B cell (primary cell): ENCODE data around the gene NFIB. TPM values are rescaled to one million over a fixed set of nuclear protein-coding genes. Genes with fewer than 3 reads are reported as not detected.

Experiments
- ATAC-seq: fragments of 200-7000 bp; cut with Tn5 transposase; one replicate; pipeline ENCODE4 v1.10.0; 2021; ENCODE audit warnings: low read depth, mild to moderate bottlenecking, moderate number of reproducible peaks, moderate library complexity
- CTCF ChIA-PET: fragments of 350-600 bp; sonication (Branson Sonifier 250); formaldehyde crosslinking; loops from one replicate; lab custom pipeline; 2021; ENCODE audit warnings: antibody characterized with exemption, inconsistent platforms; lab: Charles Lee
- POLR2A ChIA-PET: fragments of 350-600 bp; sonication (Branson Sonifier 250); formaldehyde crosslinking; loops from one replicate; lab custom pipeline; 2021; ENCODE audit warnings: antibody characterized with exemption; lab: Charles Lee
- DNase-seq: peaks from one replicate; pipeline ENCODE4 v3.0.0; 2013
- H2AFZ ChIP-seq: 2 replicates; pipeline ENCODE4 v1.6.1; 2012; ENCODE audit warnings: mild to moderate bottlenecking, low read depth, low read length; ENCODE audit not compliant: insufficient read depth, poor library complexity, severe bottlenecking
- H3K27ac ChIP-seq, 2 donors: 1 replicate in 1 of 2; 2 replicates in 1 of 2; pipeline ENCODE4 v1.5.1; 2012 to 2013; ENCODE audit warnings: low read length in 2 of 2, mild to moderate bottlenecking in 2 of 2, moderate library complexity in 1 of 2
- H3K27me3 ChIP-seq, 4 experiments: fragments of 200-600 bp in 1 of 4; sonication (generic) in 1 of 4; replicated peaks in 1 of 4; 1 replicate in 2 of 4; 2 replicates in 2 of 4; pipeline versions ENCODE4 v1.6.1 to v1.7.0; 2013 to 2016; ENCODE audit warnings: low read length in 3 of 4, mild to moderate bottlenecking in 2 of 4, mixed read lengths in 1 of 4, moderate library complexity in 1 of 4; ENCODE audit not compliant: insufficient read depth in 4 of 4, control insufficient read depth in 3 of 4; ENCODE audit errors: control extremely low read depth in 1 of 4
- H3K36me3 ChIP-seq, 2 experiments: replicated peaks in 1 of 2; 1 replicate in 1 of 2; 2 replicates in 1 of 2; pipeline versions ENCODE4 v1.6.1 to v1.7.1; 2013; ENCODE audit warnings: low read length in 1 of 2; ENCODE audit not compliant: insufficient read depth in 2 of 2, control insufficient read depth in 1 of 2; ENCODE audit errors: control extremely low read depth in 1 of 2, extremely low read depth in 1 of 2
- H3K4me1 ChIP-seq, 2 donors: fragments of 200-600 bp in 1 of 2; sonication (generic) in 1 of 2; 1 replicate in 1 of 2; 2 replicates in 1 of 2; pipeline versions ENCODE4 v1.5.1 to v1.6.1; 2013 to 2017; ENCODE audit warnings: low read length in 2 of 2; ENCODE audit not compliant: control insufficient read depth in 2 of 2, insufficient read depth in 2 of 2
- H3K4me2 ChIP-seq: replicated peaks from 2 replicates; pipeline ENCODE3; 2012; ENCODE audit warnings: mild to moderate bottlenecking, low read depth, low read length; ENCODE audit not compliant: poor library complexity, severe bottlenecking
- H3K4me3 ChIP-seq, 5 experiments: fragments of 200-600 bp in 1 of 5; sonication (generic) in 1 of 5; 1 replicate in 3 of 5; 2 replicates in 2 of 5; pipeline versions ENCODE4 v1.5.1 to v1.7.0; 2011 to 2016; ENCODE audit warnings: low read length in 4 of 5, mild to moderate bottlenecking in 4 of 5, low read depth in 2 of 5, control low read depth in 1 of 5, moderate library complexity in 1 of 5; ENCODE audit not compliant: insufficient read depth in 1 of 5; ENCODE audit errors: control extremely low read depth in 1 of 5, extremely low read depth in 1 of 5
- H3K79me2 ChIP-seq: fragments of 200-600 bp; sonication (generic); one replicate; pipeline ENCODE4 v1.6.0; 2016; ENCODE audit warnings: low read length; ENCODE audit not compliant: control insufficient read depth, insufficient read depth
- H3K9ac ChIP-seq: fragments of 200-600 bp; sonication (generic); 2 replicates; pipeline ENCODE4 v1.6.1; 2017; ENCODE audit warnings: mild to moderate bottlenecking, low read length, moderate library complexity
- H3K9me3 ChIP-seq, 3 donors: one replicate each; pipeline versions ENCODE4 v1.6.1 to v1.7.1; 2013; ENCODE audit warnings: low read length in 2 of 3; ENCODE audit not compliant: control insufficient read depth in 2 of 3, insufficient read depth in 1 of 3; ENCODE audit errors: control extremely low read depth in 1 of 3
- H4K20me1 ChIP-seq: 2 replicates; pipeline ENCODE4 v1.6.0; 2012; ENCODE audit warnings: mild to moderate bottlenecking, low read length; ENCODE audit not compliant: insufficient read depth, control insufficient read depth, poor library complexity, severe bottlenecking
- H3K27ac Mint-ChIP-seq: one replicate; pipeline ENCODE4 v1.8.0; 2021; ENCODE audit warnings: mixed read lengths
- H3K27me3 Mint-ChIP-seq: one replicate; pipeline ENCODE4 v1.8.0; 2021; ENCODE audit warnings: mixed read lengths
- H3K4me1 Mint-ChIP-seq: one replicate; pipeline ENCODE4 v1.8.0; 2021; ENCODE audit warnings: mixed read lengths
- H3K4me3 Mint-ChIP-seq: one replicate; pipeline ENCODE4 v1.8.0; 2021; ENCODE audit warnings: mixed read lengths
- H3K9me3 Mint-ChIP-seq: one replicate; pipeline ENCODE4 v1.8.0; 2022; ENCODE audit warnings: mixed read lengths; ENCODE audit not compliant: insufficient read depth
- CTCF ChIP-seq: fragments of 200-600 bp; IDR thresholded peaks from one replicate; pipeline ENCODE4 v1.8.0; 2022; ENCODE audit warnings: antibody characterized with exemption, mild to moderate bottlenecking
- EZH2 ChIP-seq: IDR thresholded peaks from 2 replicates; pipeline ENCODE4 v1.6.1; 2012; ENCODE audit warnings: borderline replicate concordance, low read depth, mild to moderate bottlenecking, moderate library complexity, low read length; ENCODE audit not compliant: insufficient read depth, poor library complexity, severe bottlenecking
- WGBS: methylation state at CpG from one replicate; pipeline ENCODE4 v1.1.5; 2013; ENCODE audit warnings: missing lambda C conversion rate; ENCODE audit not compliant: insufficient coverage; 5-methylcytosine and 5-hydroxymethylcytosine counted together
- intact Hi-C: fragments of 100-400 bp; cut with micrococcal nuclease; formaldehyde crosslinking; loops from one replicate; pipeline ENCODE4 v1.10.0; 2022
- polyA plus RNA-seq: library from polyadenylated mRNA; depleted of rRNA; stranded (reverse); fragments of >200 nt; gene quantifications from 2 replicates; pipeline ENCODE4 v1.2.3, GENCODE V29; 2012
- total RNA-seq, 2 donors: library from RNA; stranded (reverse); fragments of 120-200 nt in 1 of 2; gene quantifications; 1 replicate in 1 of 2; 2 replicates in 1 of 2; pipeline versions ENCODE4 v1.2.3 to v1.2.4, GENCODE V29; 2013 to 2022

NFIB gene
- total and polyA plus RNA-seq, 2 donors (not counting 1 experiment from before 2014, with no cell fraction given): not detected

GRCh38 chr9:14075218-14075617 lies 238.7 kb downstream of the NFIB start:
- H3K9me3 ChIP-seq: peaks cover 0 to 3% (median 0%) of the 10 kb centered on the region in 3 donors
- TF ChIP-seq CTCF (no peak), EZH2 (no peak)
- H3K36me3 ChIP-seq: no peaks in the 10 kb centered on the region
- H2AFZ ChIP-seq: no peak overlapping the region
- no peaks in the 10 kb centered on the region for H3K27me3 ChIP-seq
- H3K4me2 ChIP-seq: no peak overlapping the region
- intact Hi-C loops: no loop called here
- H3K9ac ChIP-seq: no peak overlapping the region
- ATAC-seq (no peak), DNase-seq (no peak)
- ChIA-PET POLR2A (no interaction called here), CTCF (no interaction called here)
- Mint-ChIP-seq H3K27ac (no peak overlapping the region), H3K4me3 (no peak overlapping the region), H3K27me3 (no peaks in the 10 kb centered on the region), H3K4me1 (no peaks in the 10 kb centered on the region), H3K9me3 (no peaks in the 10 kb centered on the region)
- H3K4me1 ChIP-seq: no peaks in the 10 kb centered on the region
- no peak overlapping the region for H3K27ac ChIP-seq
- WGBS: 94% methylated on average over 4 of the region's 4 CpGs
- no peak overlapping the region for H3K4me3 ChIP-seq
- no peaks in the 10 kb centered on the region for H3K79me2 ChIP-seq
- H4K20me1 ChIP-seq: no peaks in the 10 kb centered on the region

GRCh38 chr9:14072850-14073249 lies 241.1 kb downstream of the NFIB start:
- H3K4me3 Mint-ChIP-seq: no peak overlapping the region
- H3K79me2 ChIP-seq: no peaks in the 10 kb centered on the region
- no peaks in the 10 kb centered on the region for H4K20me1 ChIP-seq
- TF ChIP-seq CTCF (no peak), EZH2 (no peak)
- H3K27ac ChIP-seq: no peak overlapping the region
- H3K27ac Mint-ChIP-seq: no peak overlapping the region
- ChIA-PET CTCF (no interaction called here), POLR2A (no interaction called here)
- H3K9ac ChIP-seq: no peak overlapping the region
- ATAC-seq (no peak), DNase-seq (no peak)
- no peaks in the 10 kb centered on the region for H3K36me3 ChIP-seq
- no peak overlapping the region for H2AFZ ChIP-seq
- H3K9me3 ChIP-seq: peaks cover 0 to 3% (median 0%) of the 10 kb centered on the region in 3 donors
- H3K9me3 Mint-ChIP-seq: peaks cover 4% of the 10 kb centered on the region
- H3K4me2 ChIP-seq: no peak overlapping the region
- 90% methylated on average over 4 of the region's 5 CpGs for WGBS
- H3K4me1 ChIP-seq: no peaks in the 10 kb centered on the region
- no peaks in the 10 kb centered on the region for H3K27me3 Mint-ChIP-seq
- no peaks in the 10 kb centered on the region for H3K4me1 Mint-ChIP-seq
- no peaks in the 10 kb centered on the region for H3K27me3 ChIP-seq
- H3K4me3 ChIP-seq: no peak overlapping the region
- intact Hi-C loops: no loop called here
